ENCODE results near the gene NANOGP8. TPM values are rescaled to one million over a fixed set of nuclear protein-coding genes. Genes with fewer than 3 reads are reported as not detected.
"Not testable (repeated sequence)": the region's sequence is repeated elsewhere in the genome, so short reads cannot be mapped to it uniquely, and the experiment has no call there.

NANOGP8 gene, protein sequence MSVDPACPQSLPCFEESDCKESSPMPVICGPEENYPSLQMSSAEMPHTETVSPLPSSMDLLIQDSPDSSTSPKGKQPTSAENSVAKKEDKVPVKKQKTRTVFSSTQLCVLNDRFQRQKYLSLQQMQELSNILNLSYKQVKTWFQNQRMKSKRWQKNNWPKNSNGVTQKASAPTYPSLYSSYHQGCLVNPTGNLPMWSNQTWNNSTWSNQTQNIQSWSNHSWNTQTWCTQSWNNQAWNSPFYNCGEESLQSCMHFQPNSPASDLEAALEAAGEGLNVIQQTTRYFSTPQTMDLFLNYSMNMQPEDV
- total RNA-seq (under 1 TPM in 1 of 2 donors, not detected in 1; 0.17 TPM), polyA plus RNA-seq (not detected)

DNA sequence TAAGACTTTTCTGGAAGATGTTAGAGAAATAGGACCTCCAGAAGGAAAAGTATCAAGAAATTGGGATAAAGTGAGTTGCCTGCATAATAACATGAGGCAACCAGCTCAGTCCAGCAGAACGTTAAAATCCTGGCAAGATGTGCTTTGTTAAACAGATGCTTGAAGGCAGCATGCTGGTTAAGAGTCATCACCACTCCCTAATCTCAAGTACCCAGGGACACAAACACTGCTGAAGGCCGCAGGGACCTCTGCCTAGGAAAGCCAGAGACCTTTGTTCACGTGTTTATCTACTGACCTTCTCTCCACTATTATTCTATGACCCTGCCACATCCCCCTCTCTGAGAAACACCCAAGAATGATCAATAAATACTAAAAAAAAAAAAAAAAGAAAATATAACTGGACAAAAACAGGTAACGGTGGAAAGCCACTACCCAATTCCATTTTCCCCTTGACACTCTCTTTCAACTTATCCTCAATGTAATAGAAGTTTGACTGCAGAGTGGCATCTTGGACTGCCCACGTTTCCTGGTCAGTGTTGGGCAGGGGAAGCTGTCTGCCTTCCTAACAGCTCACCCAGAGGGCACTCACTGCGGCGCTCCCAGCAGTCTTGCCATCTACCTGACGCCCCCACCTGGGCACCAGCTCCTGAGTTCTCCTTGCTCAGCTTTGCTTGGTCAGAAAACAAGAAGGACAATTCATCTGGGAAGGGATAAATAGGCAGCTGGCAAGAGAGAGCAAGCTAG lies at the start of gene NANOGP8:
Gene NANOGP8, minus strand, starts transcription at position 120 of the 744 bp plus-strand sequence. CDS start 185 bp downstream, outside the sequence.
- WGBS: 63% methylated on average over 8 of the region's 8 CpGs
- H3K4me1 ChIP-seq (ENCODE audit: control insufficient read depth in 4 of 4, insufficient read depth in 4 of 4, low read length in 3 of 4); H3K4me3 ChIP-seq (ENCODE audit: low read depth in 1 of 3, low read length in 3 of 3); H3K9ac ChIP-seq (ENCODE audit: low read depth in 1 of 2, low read length in 2 of 2); H3K36me3 ChIP-seq (ENCODE audit: control insufficient read depth in 4 of 4, insufficient read depth in 3 of 4, low read depth in 1 of 4, low read length in 3 of 4); DNase-seq (ENCODE audit: low spot score); H3K9me3 ChIP-seq (ENCODE audit: control insufficient read depth in 4 of 4, low read length in 3 of 4); H3K27ac ChIP-seq (ENCODE audit: low read depth in 1 of 2, low read length in 2 of 2); H3K27me3 ChIP-seq (ENCODE audit: control insufficient read depth in 4 of 4, insufficient read depth in 4 of 4, low read length in 3 of 4): not testable (repeated sequence)

DNA sequence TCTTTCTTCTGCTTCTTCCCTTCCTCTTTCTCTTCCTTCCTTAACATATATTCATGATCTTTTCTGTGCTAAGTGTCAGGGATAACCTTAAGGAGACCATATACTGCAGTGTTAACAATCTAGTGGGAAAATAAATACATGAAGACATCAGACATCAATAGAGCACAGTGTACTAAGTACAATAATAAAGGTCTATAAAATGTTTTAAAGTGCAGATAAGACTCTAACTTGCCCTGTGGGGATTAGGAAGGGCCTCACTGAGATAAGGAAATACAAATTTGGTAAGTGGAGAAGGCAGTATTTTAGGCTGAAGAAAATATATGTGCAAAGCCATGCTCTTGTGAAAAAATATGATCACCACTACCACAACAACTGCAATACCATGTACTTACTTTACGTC lies 49.2 kb upstream of the NANOGP8 start:
- no peaks in the 10 kb centered on the region for H3K27me3 ChIP-seq (ENCODE audit: control insufficient read depth in 4 of 4, insufficient read depth in 4 of 4, low read length in 3 of 4)
- no peak for DNase-seq (ENCODE audit: low spot score)
- no peak overlapping the region for H3K4me3 ChIP-seq (ENCODE audit: low read depth in 1 of 3, low read length in 3 of 3)
- WGBS: 87% methylated on average over 1 of the region's 1 CpG
- H3K27ac ChIP-seq (ENCODE audit: low read depth in 1 of 2, low read length in 2 of 2): no peak overlapping the region
- no peaks in the 10 kb centered on the region for H3K9me3 ChIP-seq (ENCODE audit: control insufficient read depth in 4 of 4, low read length in 3 of 4)
- TF ChIP-seq, protein P1, sequence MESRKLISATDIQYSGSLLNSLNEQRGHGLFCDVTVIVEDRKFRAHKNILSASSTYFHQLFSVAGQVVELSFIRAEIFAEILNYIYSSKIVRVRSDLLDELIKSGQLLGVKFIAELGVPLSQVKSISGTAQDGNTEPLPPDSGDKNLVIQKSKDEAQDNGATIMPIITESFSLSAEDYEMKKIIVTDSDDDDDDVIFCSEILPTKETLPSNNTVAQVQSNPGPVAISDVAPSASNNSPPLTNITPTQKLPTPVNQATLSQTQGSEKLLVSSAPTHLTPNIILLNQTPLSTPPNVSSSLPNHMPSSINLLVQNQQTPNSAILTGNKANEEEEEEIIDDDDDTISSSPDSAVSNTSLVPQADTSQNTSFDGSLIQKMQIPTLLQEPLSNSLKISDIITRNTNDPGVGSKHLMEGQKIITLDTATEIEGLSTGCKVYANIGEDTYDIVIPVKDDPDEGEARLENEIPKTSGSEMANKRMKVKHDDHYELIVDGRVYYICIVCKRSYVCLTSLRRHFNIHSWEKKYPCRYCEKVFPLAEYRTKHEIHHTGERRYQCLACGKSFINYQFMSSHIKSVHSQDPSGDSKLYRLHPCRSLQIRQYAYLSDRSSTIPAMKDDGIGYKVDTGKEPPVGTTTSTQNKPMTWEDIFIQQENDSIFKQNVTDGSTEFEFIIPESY (IDR thresholded peaks at IDR 0.05): no peak
- TF ChIP-seq, protein P2, sequence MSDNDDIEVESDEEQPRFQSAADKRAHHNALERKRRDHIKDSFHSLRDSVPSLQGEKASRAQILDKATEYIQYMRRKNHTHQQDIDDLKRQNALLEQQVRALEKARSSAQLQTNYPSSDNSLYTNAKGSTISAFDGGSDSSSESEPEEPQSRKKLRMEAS (IDR thresholded peaks at IDR 0.05): no peak
- TF ChIP-seq RXRA (IDR thresholded peaks at IDR 0.05) (no peak), YY1 (IDR thresholded peaks at IDR 0.05) (no peak)
- TF ChIP-seq, protein P3, sequence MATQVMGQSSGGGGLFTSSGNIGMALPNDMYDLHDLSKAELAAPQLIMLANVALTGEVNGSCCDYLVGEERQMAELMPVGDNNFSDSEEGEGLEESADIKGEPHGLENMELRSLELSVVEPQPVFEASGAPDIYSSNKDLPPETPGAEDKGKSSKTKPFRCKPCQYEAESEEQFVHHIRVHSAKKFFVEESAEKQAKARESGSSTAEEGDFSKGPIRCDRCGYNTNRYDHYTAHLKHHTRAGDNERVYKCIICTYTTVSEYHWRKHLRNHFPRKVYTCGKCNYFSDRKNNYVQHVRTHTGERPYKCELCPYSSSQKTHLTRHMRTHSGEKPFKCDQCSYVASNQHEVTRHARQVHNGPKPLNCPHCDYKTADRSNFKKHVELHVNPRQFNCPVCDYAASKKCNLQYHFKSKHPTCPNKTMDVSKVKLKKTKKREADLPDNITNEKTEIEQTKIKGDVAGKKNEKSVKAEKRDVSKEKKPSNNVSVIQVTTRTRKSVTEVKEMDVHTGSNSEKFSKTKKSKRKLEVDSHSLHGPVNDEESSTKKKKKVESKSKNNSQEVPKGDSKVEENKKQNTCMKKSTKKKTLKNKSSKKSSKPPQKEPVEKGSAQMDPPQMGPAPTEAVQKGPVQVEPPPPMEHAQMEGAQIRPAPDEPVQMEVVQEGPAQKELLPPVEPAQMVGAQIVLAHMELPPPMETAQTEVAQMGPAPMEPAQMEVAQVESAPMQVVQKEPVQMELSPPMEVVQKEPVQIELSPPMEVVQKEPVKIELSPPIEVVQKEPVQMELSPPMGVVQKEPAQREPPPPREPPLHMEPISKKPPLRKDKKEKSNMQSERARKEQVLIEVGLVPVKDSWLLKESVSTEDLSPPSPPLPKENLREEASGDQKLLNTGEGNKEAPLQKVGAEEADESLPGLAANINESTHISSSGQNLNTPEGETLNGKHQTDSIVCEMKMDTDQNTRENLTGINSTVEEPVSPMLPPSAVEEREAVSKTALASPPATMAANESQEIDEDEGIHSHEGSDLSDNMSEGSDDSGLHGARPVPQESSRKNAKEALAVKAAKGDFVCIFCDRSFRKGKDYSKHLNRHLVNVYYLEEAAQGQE (IDR thresholded peaks at IDR 0.05): no peak
- no peaks in the 10 kb centered on the region for H3K36me3 ChIP-seq (ENCODE audit: control insufficient read depth in 4 of 4, insufficient read depth in 3 of 4, low read depth in 1 of 4, low read length in 3 of 4)
- H3K9ac ChIP-seq (ENCODE audit: low read depth in 1 of 2, low read length in 2 of 2): no peak overlapping the region
- H3K4me1 ChIP-seq (ENCODE audit: control insufficient read depth in 4 of 4, insufficient read depth in 4 of 4, low read length in 3 of 4): no peaks in the 10 kb centered on the region

DNA sequence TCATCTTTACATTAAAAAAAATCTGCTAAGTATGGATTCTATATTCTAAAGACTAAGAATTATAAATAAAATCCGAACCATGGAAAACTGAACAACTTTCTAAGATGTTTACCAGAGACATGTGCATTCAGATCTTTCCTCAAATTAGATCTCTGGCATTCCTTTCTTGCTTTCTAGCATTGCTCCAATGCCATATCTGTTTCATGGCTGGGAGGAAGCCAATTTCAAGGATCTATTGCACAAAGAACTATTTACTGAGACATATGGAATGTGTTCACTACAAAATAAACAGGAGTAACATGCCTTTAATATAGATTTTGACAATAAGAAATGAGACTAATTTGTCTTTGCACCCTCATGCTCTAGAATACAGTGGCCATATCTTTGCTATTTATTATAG lies 45.1 kb upstream of the NANOGP8 start:
- no peak overlapping the region for H3K9ac ChIP-seq (ENCODE audit: low read depth in 1 of 2, low read length in 2 of 2)
- H3K27me3 ChIP-seq (ENCODE audit: control insufficient read depth in 4 of 4, insufficient read depth in 4 of 4, low read length in 3 of 4): no peaks in the 10 kb centered on the region
- no peak overlapping the region for H3K27ac ChIP-seq (ENCODE audit: low read depth in 1 of 2, low read length in 2 of 2)
- no peak overlapping the region for H3K4me3 ChIP-seq (ENCODE audit: low read depth in 1 of 3, low read length in 3 of 3)
- H3K4me1 ChIP-seq (ENCODE audit: control insufficient read depth in 4 of 4, insufficient read depth in 4 of 4, low read length in 3 of 4): no peaks in the 10 kb centered on the region
- 84% methylated on average over 1 of the region's 1 CpG for WGBS
- no peaks in the 10 kb centered on the region for H3K36me3 ChIP-seq (ENCODE audit: control insufficient read depth in 4 of 4, insufficient read depth in 3 of 4, low read depth in 1 of 4, low read length in 3 of 4)
- no peak for DNase-seq (ENCODE audit: low spot score)
- TF ChIP-seq, protein P3 (IDR thresholded peaks at IDR 0.05): no peak
- no peak for TF ChIP-seq HNF4A (conservative IDR thresholded peaks at IDR 0.05)
- no peak for TF ChIP-seq EGR1 (IDR thresholded peaks at IDR 0.05; ENCODE audit: low read depth in 2 of 2)
- TF ChIP-seq YY1 (IDR thresholded peaks at IDR 0.05): no peak
- TF ChIP-seq HNF4G (IDR thresholded peaks at IDR 0.05): no peak
- TF ChIP-seq NR2F2 (IDR thresholded peaks at IDR 0.05): no peak
- no peak for TF ChIP-seq FOXA2 (IDR thresholded peaks at IDR 0.05)
- TF ChIP-seq, protein P2 (IDR thresholded peaks at IDR 0.05): no peak
- no peak for TF ChIP-seq FOXA1 (IDR thresholded peaks at IDR 0.05)
- no peak for TF ChIP-seq GABPA (IDR thresholded peaks at IDR 0.05 in 1 of 2, conservative IDR thresholded peaks at IDR 0.05 in 1 of 2)
- TF ChIP-seq, protein P4, sequence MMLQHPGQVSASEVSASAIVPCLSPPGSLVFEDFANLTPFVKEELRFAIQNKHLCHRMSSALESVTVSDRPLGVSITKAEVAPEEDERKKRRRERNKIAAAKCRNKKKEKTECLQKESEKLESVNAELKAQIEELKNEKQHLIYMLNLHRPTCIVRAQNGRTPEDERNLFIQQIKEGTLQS (IDR thresholded peaks at IDR 0.05): no peak
- TF ChIP-seq SP1 (IDR thresholded peaks at IDR 0.05): no peak
- TF ChIP-seq RXRA (IDR thresholded peaks at IDR 0.05): no peak
- TF ChIP-seq RAD21 (IDR thresholded peaks at IDR 0.05): no peak
- no peaks in the 10 kb centered on the region for H3K9me3 ChIP-seq (ENCODE audit: control insufficient read depth in 4 of 4, low read length in 3 of 4)
